Activated CD8-positive, alpha-beta memory T cell treated with anti-CD3 and anti-CD28 coated beads, Interleukin-2, amount 10 ng/mL, durations not matched to agents 7 days and 5 days (primary cell): ENCODE measurements around the gene ZNF132. TPM values are rescaled to one million over a fixed set of nuclear protein-coding genes. Genes with fewer than 3 reads are reported as not detected.
"Not testable (repeated sequence)": the region's sequence is repeated elsewhere in the genome, so short reads cannot be mapped to it uniquely, and the experiment has no call there.

Experiments used
- ATAC-seq: fragments of 150-1000 bp; cut with Tn5 transposase; one replicate; pipeline ENCODE4 v1.10.0; 2021; ENCODE audit warnings: moderate library complexity
- CTCF ChIA-PET: fragments of 350-600 bp; sonication (Branson Sonifier 250); formaldehyde crosslinking; loops from one replicate; lab custom pipeline; 2021; ENCODE audit warnings: antibody characterized with exemption; lab: Charles Lee
- DNase-seq: peaks from one replicate; pipeline ENCODE4 v3.0.0-alpha.2; 2020
- H3K27ac Mint-ChIP-seq: one replicate; pipeline ENCODE4 v1.8.0; 2021; ENCODE audit warnings: mild to moderate bottlenecking, mixed read lengths
- H3K27me3 Mint-ChIP-seq: one replicate; pipeline ENCODE4 v1.8.0; 2021; ENCODE audit warnings: mixed read lengths
- H3K36me3 Mint-ChIP-seq: one replicate; pipeline ENCODE4 v1.8.0; 2021; ENCODE audit warnings: mild to moderate bottlenecking, mixed read lengths
- H3K4me1 Mint-ChIP-seq: one replicate; pipeline ENCODE4 v1.8.0; 2021; ENCODE audit warnings: mixed read lengths
- H3K4me3 Mint-ChIP-seq: one replicate; pipeline ENCODE4 v1.8.0; 2021; ENCODE audit warnings: mild to moderate bottlenecking, moderate library complexity, mixed read lengths
- H3K9me3 Mint-ChIP-seq: one replicate; pipeline ENCODE4 v1.8.0; 2022; ENCODE audit warnings: low read depth, mixed read lengths
- total RNA-seq, 2 experiments: library from RNA; stranded (reverse); gene quantifications; one replicate each; pipeline ENCODE4 v1.2.3, GENCODE V29; 2021

Gene ZNF132
- total RNA-seq, 2 experiments from 2014 or later = 5.4 to 5.8 TPM

DNA sequence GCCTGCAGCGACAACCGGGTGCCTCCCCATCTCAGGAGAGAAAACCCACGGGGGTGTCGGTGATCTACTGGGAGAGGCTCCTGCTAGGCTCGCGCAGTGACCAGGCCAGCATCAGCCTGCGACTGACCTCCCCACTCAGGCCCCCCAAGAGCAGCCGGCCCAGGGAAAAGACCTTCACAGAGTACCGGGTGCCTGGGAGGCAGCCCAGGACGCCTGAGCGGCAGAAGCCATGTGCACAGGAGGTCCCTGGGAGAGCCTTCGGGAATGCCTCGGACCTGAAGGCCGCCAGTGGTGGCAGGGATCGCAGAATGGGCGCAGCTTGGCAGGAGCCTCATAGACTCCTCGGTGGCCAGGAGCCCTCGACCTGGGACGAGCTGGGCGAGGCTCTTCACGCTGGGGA, 15.4 kb upstream of the ZNF132 start:
- Mint-ChIP-seq H3K36me3 (peaks cover 23% of the 10 kb centered on the region), H3K9me3 (no peaks in the 10 kb centered on the region), H3K4me3 (no peak overlapping the region), H3K27me3 (no peaks in the 10 kb centered on the region), H3K27ac (no peak overlapping the region), H3K4me1 (peaks cover 18% of the 10 kb centered on the region)
- no peak for ATAC-seq
- DNase-seq = no peak
- CTCF ChIA-PET = no interaction called here

GRCh38 chr19:58453743-58454142, 13.8 kb upstream of the ZNF132 start:
- CTCF ChIA-PET = no interaction called here
- Mint-ChIP-seq H3K27me3 (peaks cover 3% of the 10 kb centered on the region), H3K4me3 (no peak overlapping the region), H3K9me3 (peaks cover 2% of the 10 kb centered on the region), H3K36me3 (peaks cover 23% of the 10 kb centered on the region), H3K27ac (no peak overlapping the region), H3K4me1 (peaks cover 20% of the 10 kb centered on the region)
- ATAC-seq (no peak), DNase-seq (no peak)

DNA sequence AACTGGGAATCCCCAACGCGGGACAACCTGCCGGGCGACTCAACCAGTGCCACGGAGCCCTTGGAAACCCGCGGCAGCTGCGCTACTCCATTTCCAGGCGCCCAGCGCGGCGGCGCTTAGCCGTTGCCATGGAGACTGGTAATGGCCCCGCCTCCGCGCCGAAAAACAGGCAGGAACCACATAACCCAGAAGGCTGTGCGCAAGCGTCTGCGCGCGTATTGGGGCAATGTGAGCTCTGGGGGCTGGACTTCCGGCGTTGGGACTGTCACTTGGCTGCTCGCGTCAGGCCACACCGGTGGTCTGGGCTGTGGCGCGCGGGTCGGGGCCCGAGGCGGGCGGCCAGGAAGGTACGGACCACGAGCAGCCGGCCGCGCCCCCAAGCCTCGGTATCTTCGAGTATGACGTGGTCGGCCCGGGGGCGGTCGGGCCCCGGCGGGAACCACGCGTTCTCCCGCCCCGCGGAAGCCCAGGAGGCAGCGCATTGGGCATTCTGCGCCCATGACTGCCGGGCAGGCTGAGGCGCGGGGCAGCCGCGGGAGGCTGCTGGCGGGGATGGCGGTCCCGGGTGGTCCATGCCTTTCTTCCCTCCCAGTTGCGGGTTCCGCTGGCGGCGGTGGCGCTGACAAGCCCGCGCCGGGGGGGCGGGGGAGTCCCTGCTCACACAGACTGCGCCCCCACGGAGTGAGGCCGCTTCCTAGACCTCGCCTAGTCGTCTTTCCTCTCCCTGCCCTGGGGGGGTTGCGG, 11.6 kb upstream of the ZNF132 start, which contains the start of gene ZNF324B:
Gene ZNF324B (plus strand): TSS at position 265 of the 744 bp plus-strand sequence. CDS start 2,080 bp downstream, outside the sequence.
- Mint-ChIP-seq H3K27ac (peak within 1 kb of the TSS; percentile 58), H3K36me3 (peaks cover 15% of the 10 kb centered on the region), H3K4me1 (peaks cover 20% of the 10 kb centered on the region), H3K4me3 (peak within 1 kb of the TSS; percentile 74), H3K27me3 (peaks cover 5% of the 10 kb centered on the region), H3K9me3 (peaks cover 9% of the 10 kb centered on the region)
- ATAC-seq (peak; percentile 98), DNase-seq (peak; percentile 98)
- CTCF ChIA-PET = interaction anchor here (0.9 to 1.9 kb wide), 6 partner anchors 11 to 68 kb away, joined by 3 to 7 read pairs (median 4); partner anchors contain the start of genes ZBTB45, ZNF132 and ZNF324

DNA sequence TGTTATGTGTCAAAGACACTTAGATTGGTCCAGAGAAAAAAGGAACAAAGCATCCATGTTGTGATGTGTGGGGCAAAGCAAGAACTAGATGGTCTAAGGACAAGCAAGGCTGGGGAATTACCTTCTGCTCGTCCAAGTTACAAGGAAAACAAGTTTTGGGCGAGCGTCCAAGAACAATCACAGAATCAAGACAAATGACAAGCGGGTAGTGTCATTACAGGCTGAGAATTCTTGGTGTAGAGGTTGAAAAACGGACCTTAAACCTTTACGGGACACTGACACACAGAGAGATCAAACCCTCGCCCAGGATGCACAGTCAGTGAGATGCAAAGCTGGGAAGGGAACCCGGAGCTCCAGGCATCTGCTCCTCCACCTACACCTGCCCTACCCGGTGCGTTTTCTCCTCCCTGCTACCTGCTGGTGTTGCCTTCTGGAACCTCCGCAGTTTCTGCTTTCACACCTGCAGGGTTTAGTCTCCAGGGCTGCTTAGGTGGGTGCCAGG, 11.0 kb upstream of the ZNF132 start:
- H3K36me3 Mint-ChIP-seq = peaks cover 14% of the 10 kb centered on the region
- H3K4me1 Mint-ChIP-seq = peaks cover 20% of the 10 kb centered on the region
- H3K27ac Mint-ChIP-seq = no peak overlapping the region

DNA sequence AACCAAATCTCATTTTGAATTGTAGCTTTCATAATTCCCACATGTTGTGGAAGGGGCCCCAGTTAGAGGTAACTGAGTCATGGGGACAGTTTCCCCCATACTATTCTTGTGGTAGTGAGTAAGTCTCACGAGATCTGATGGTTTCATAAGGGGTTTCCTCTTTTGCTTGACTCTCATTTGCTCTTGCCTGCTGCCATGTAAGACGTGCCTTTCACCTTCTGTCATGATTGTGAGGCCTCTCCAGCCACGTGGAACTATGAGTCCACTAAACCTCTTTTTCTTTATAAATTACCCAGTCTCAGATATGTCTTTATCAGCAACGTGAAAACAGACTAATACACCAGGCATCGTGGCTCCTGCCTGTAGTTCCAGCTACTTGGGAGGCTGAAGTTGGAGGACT, 10.0 kb upstream of the ZNF132 start:
- not testable (repeated sequence) for DNase-seq, H3K4me3 Mint-ChIP-seq, ATAC-seq, H3K9me3 Mint-ChIP-seq, H3K27ac Mint-ChIP-seq, H3K27me3 Mint-ChIP-seq
- CTCF ChIA-PET = interaction anchor here (1.9 kb wide), 1 partner anchor 17 kb away, joined by 4 read pairs; the partner anchor contains the start of gene ZNF324
- Mint-ChIP-seq H3K4me1 (peaks cover 20% of the 10 kb centered on the region), H3K36me3 (peaks cover 14% of the 10 kb centered on the region)

More for the DNA sequence above, 11.0 kb upstream of the ZNF132 start:
- CTCF ChIA-PET = interaction anchor here (0.7 to 1.9 kb wide), 7 partner anchors 11 to 69 kb away, joined by 3 to 7 read pairs (median 4); partner anchors contain the start of genes ZBTB45, ZNF132, ZNF324 and ZNF584
- DNase-seq (no peak), ATAC-seq (peak; percentile 26)
- peak overlapping the region; percentile 74 for H3K4me3 Mint-ChIP-seq
- peaks cover 5% of the 10 kb centered on the region for H3K27me3 Mint-ChIP-seq
- peaks cover 9% of the 10 kb centered on the region for H3K9me3 Mint-ChIP-seq

- H3K27ac Mint-ChIP-seq, H3K4me3 Mint-ChIP-seq, ATAC-seq, DNase-seq, H3K27me3 Mint-ChIP-seq, H3K36me3 Mint-ChIP-seq, CTCF ChIA-PET, H3K9me3 Mint-ChIP-seq: not testable (repeated sequence)
- H3K4me1 Mint-ChIP-seq = peaks cover 20% of the 10 kb centered on the region
Observed at GRCh38 chr19:58448860-58449259, 8.9 kb upstream of the ZNF132 start.

GRCh38 chr19:58442986-58443385, 3.0 kb upstream of the ZNF132 start:
- H3K4me3 Mint-ChIP-seq, H3K27ac Mint-ChIP-seq, ATAC-seq, H3K27me3 Mint-ChIP-seq, DNase-seq, CTCF ChIA-PET: not testable (repeated sequence)
- peaks cover 23% of the 10 kb centered on the region for H3K4me1 Mint-ChIP-seq
- H3K36me3 Mint-ChIP-seq = peaks cover 23% of the 10 kb centered on the region
- peaks cover 18% of the 10 kb centered on the region for H3K9me3 Mint-ChIP-seq

DNA sequence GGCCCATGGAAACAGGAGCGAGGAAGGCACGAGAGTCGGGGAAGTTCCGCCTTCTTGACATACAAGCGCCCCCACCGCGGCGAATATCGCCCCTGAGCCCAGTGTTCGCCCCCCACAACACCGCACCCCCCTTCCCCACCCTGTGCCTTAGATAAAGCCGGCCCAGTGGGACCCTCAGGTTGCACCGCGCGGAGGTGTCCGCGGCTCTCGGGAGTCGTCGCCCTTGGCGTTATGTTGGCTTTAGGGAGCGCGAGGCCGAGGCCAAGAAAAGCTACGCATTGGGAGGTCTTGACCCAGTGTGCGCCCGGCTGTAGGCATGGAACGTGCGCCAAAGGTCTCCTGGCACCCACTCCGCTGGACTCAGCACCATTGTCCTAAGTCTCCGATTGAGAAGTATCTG, 603 bp upstream of the ZNF132 start:
- DNase-seq = no peak
- Mint-ChIP-seq H3K36me3 (peaks cover 44% of the 10 kb centered on the region), H3K4me3 (peak overlapping the region; percentile 82), H3K4me1 (peaks cover 28% of the 10 kb centered on the region), H3K27ac (peak overlapping the region; percentile 92), H3K27me3 (peaks cover 2% of the 10 kb centered on the region), H3K9me3 (peaks cover 29% of the 10 kb centered on the region)
- no peak for ATAC-seq
- CTCF ChIA-PET = interaction anchor here (0.9 to 1.5 kb wide), 5 partner anchors 11 to 221 kb away, joined by 3 to 5 read pairs (median 4); partner anchors contain the start of genes ZNF324B and ZNF584

DNA sequence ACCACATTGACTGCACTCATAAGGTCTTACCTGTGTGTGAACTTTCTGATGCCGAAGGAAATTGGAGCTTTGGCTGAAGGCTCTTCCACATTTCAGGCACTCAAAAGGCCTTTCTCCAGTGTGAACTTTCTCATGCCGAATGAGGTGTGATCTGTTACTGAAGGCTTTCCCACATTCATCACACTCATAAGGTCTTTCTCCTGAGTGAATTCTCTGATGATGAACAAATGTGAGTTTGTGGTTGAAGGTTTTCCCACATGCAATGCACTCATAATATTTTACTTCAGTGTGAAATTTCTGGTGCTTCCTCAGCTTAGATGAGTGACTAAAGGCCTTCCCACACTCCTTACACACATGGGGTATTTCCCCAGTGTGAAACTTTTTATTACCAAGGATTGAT, 5.7 kb downstream of the ZNF132 start:
- no peak for ATAC-seq
- DNase-seq = no peak
- no peak overlapping the region for H3K4me3 Mint-ChIP-seq
- no peak overlapping the region for H3K27ac Mint-ChIP-seq
- no peaks in the 10 kb centered on the region for H3K27me3 Mint-ChIP-seq
- peaks cover 87% of the 10 kb centered on the region for H3K36me3 Mint-ChIP-seq
- peaks cover 13% of the 10 kb centered on the region for H3K4me1 Mint-ChIP-seq
- CTCF ChIA-PET = no interaction called here
- peaks cover 54% of the 10 kb centered on the region for H3K9me3 Mint-ChIP-seq

DNA sequence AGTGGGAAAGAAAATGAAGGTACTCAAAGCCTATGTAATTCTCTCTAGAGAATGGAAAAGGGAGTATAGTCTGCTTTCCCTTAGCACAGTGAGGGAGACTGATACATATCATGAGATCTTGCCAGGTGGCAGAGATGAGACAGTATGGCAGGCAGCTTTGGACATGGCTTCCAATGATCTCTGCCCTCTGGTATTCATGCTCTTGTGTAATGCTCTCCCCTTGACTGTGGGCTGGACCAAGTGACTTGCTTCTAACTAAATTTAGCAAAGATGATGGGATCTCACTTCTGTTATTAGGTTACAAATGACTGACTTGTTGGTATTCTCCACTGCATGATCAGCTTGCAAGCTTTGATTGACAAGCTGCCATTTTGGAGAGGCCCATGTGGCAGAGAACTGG, 10.2 kb downstream of the ZNF132 start:
- no peaks in the 10 kb centered on the region for H3K4me1 Mint-ChIP-seq
- DNase-seq (no peak), ATAC-seq (no peak)
- peaks cover 50% of the 10 kb centered on the region for H3K36me3 Mint-ChIP-seq
- H3K9me3 Mint-ChIP-seq = peaks cover 32% of the 10 kb centered on the region
- H3K27ac Mint-ChIP-seq = no peak overlapping the region
- CTCF ChIA-PET = interaction anchor here (1.0 kb wide), 1 partner anchor 11 kb away, joined by 3 read pairs; no protein-coding TSS in a partner anchor
- H3K27me3 Mint-ChIP-seq = no peaks in the 10 kb centered on the region
- H3K4me3 Mint-ChIP-seq = no peak overlapping the region

- peaks cover 42% of the 10 kb centered on the region for H3K36me3 Mint-ChIP-seq
- CTCF ChIA-PET = no interaction called here
- H3K27me3 Mint-ChIP-seq = no peaks in the 10 kb centered on the region
- DNase-seq (no peak), ATAC-seq (no peak)
- peaks cover 29% of the 10 kb centered on the region for H3K9me3 Mint-ChIP-seq
- no peaks in the 10 kb centered on the region for H3K4me1 Mint-ChIP-seq
- H3K27ac Mint-ChIP-seq = no peak overlapping the region
- no peak overlapping the region for H3K4me3 Mint-ChIP-seq
Observed at GRCh38 chr19:58428617-58429016, 11.3 kb downstream of the ZNF132 start.

DNA sequence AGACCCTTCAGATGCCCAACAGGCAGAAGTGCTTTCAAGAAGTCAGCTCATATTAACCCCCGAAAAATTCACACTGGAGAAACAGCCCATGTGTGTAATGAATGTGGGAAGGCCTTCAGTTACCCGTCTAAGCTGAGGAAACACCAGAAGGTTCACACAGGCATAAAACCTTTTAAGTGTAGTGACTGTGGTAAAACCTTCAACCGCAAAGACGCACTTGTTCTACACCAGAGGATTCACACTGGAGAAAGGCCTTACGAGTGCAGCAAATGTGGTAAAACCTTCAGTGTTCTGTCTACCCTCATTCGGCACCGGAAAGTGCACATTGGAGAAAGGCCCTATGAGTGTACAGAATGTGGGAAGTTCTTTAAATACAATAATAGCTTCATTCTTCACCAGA, 22.9 kb downstream of the ZNF132 start:
- no peak for ATAC-seq
- no peak overlapping the region for H3K27ac Mint-ChIP-seq
- CTCF ChIA-PET = interaction anchor here (1.9 kb wide), 1 partner anchor 102 kb away, joined by 4 read pairs; no protein-coding TSS in a partner anchor

GRCh38 chr19:58416604-58417003, 23.3 kb downstream of the ZNF132 start:
- H3K4me3 Mint-ChIP-seq = no peak overlapping the region
- ATAC-seq = no peak
- peaks cover 11% of the 10 kb centered on the region for H3K9me3 Mint-ChIP-seq
- CTCF ChIA-PET = no interaction called here
- H3K4me1 Mint-ChIP-seq = peaks cover 1% of the 10 kb centered on the region
- no peak overlapping the region for H3K27ac Mint-ChIP-seq
- H3K36me3 Mint-ChIP-seq = peaks cover 57% of the 10 kb centered on the region
- no peaks in the 10 kb centered on the region for H3K27me3 Mint-ChIP-seq
- no peak for DNase-seq

More for the DNA sequence above, 22.9 kb downstream of the ZNF132 start:
- Mint-ChIP-seq H3K36me3 (peaks cover 59% of the 10 kb centered on the region), H3K4me1 (peaks cover 1% of the 10 kb centered on the region), H3K27me3 (no peaks in the 10 kb centered on the region), H3K9me3 (peaks cover 11% of the 10 kb centered on the region), H3K4me3 (no peak overlapping the region)
- DNase-seq = no peak
